Mesenchymal stem cell (in vitro differentiated cells and primary cell): ENCODE measurements around the gene ATF6.

ENCODE experiments used
- DNase-seq: peaks from one replicate; pipeline ENCODE4 v3.0.0-alpha.2; 2013
- H2AFZ ChIP-seq: one replicate; pipeline ENCODE4 v1.6.1; 2013; ENCODE audit warnings: low read depth, mild to moderate bottlenecking, control low read depth, inconsistent platforms, low read length, moderate library complexity
- H2AK5ac ChIP-seq: 2 replicates; pipeline ENCODE4 v1.6.1; 2013; ENCODE audit warnings: low read length, moderate library complexity, mild to moderate bottlenecking, inconsistent platforms; ENCODE audit not compliant: severe bottlenecking
- H2BK120ac ChIP-seq: one replicate; pipeline ENCODE4 v1.6.1; 2013; ENCODE audit warnings: low read depth, mild to moderate bottlenecking, inconsistent platforms, low read length, moderate library complexity
- H2BK12ac ChIP-seq, 2 experiments: one replicate each; pipeline ENCODE4 v1.6.1; 2013; ENCODE audit warnings: inconsistent platforms in 2 of 2, low read length in 2 of 2, mild to moderate bottlenecking in 2 of 2, moderate library complexity in 2 of 2, control low read depth in 1 of 2
- H2BK15ac ChIP-seq: one replicate; pipeline ENCODE4 v1.6.1; 2013; ENCODE audit warnings: mild to moderate bottlenecking, low read depth, inconsistent platforms; ENCODE audit not compliant: poor library complexity, severe bottlenecking
- H2BK5ac ChIP-seq: 2 replicates; pipeline ENCODE4 v1.6.1; 2013; ENCODE audit warnings: low read depth, mild to moderate bottlenecking, low read length, control low read depth, inconsistent platforms; ENCODE audit not compliant: poor library complexity, severe bottlenecking
- H3K14ac ChIP-seq, 2 experiments: one replicate each; pipeline ENCODE4 v1.6.1; 2013; ENCODE audit warnings: inconsistent platforms in 2 of 2, low read length in 2 of 2, control low read depth in 1 of 2, mild to moderate bottlenecking in 1 of 2, moderate library complexity in 1 of 2
- H3K18ac ChIP-seq, 2 experiments: one replicate each; pipeline ENCODE4 v1.6.1; 2013; ENCODE audit warnings: inconsistent platforms in 2 of 2, low read length in 2 of 2, control low read depth in 1 of 2, low read depth in 1 of 2, mild to moderate bottlenecking in 1 of 2
- H3K23ac ChIP-seq, 2 experiments: one replicate each; pipeline ENCODE4 v1.6.1; 2013; ENCODE audit warnings: inconsistent platforms in 2 of 2, low read length in 2 of 2, mild to moderate bottlenecking in 2 of 2, moderate library complexity in 2 of 2, control low read depth in 1 of 2
- H3K27ac ChIP-seq: 2 replicates; pipeline ENCODE4 v1.5.1; 2013; ENCODE audit warnings: mild to moderate bottlenecking, moderate library complexity, low read length, control low read depth, inconsistent platforms; ENCODE audit not compliant: poor library complexity, severe bottlenecking
- H3K27me3 ChIP-seq, 2 experiments: 2 replicates each; pipeline versions ENCODE4 v1.6.1 to v1.7.0; 2013; ENCODE audit warnings: low read length in 2 of 2, mild to moderate bottlenecking in 2 of 2, moderate library complexity in 2 of 2, control low read depth in 1 of 2, inconsistent platforms in 1 of 2; ENCODE audit not compliant: control insufficient read depth in 1 of 2, insufficient read depth in 1 of 2
- H3K36me3 ChIP-seq, 2 experiments: 2 replicates each; pipeline versions ENCODE4 v1.6.1 to v1.7.0; 2013; ENCODE audit warnings: low read length in 2 of 2, control low read depth in 1 of 2, inconsistent platforms in 1 of 2, low read depth in 1 of 2, mild to moderate bottlenecking in 1 of 2; ENCODE audit not compliant: insufficient read depth in 2 of 2, control insufficient read depth in 1 of 2
- H3K4ac ChIP-seq, 2 experiments: one replicate each; pipeline ENCODE4 v1.6.1; 2013; ENCODE audit warnings: inconsistent platforms in 2 of 2, low read length in 2 of 2, mild to moderate bottlenecking in 2 of 2, moderate library complexity in 2 of 2, control low read depth in 1 of 2, low read depth in 1 of 2
- H3K4me1 ChIP-seq: 2 replicates; pipeline ENCODE4 v1.6.1; 2013; ENCODE audit warnings: low read depth, low read length, control low read depth; ENCODE audit not compliant: control insufficient read depth, insufficient read depth
- H3K4me2 ChIP-seq: 2 replicates; pipeline ENCODE4 v1.6.1; 2013; ENCODE audit warnings: low read length, mild to moderate bottlenecking, inconsistent platforms; ENCODE audit not compliant: poor library complexity, severe bottlenecking
- H3K4me3 ChIP-seq, 2 experiments: 2 replicates each; pipeline versions ENCODE4 v1.5.1 to v1.7.0; 2013; ENCODE audit warnings: low read length in 2 of 2, mild to moderate bottlenecking in 2 of 2, control low read depth in 1 of 2, low read depth in 1 of 2; ENCODE audit not compliant: insufficient read depth in 1 of 2
- H3K79me1 ChIP-seq: replicated peaks from 2 replicates; pipeline ENCODE4 v1.6.1; 2013; ENCODE audit warnings: mild to moderate bottlenecking, control low read depth, low read length, inconsistent platforms; ENCODE audit not compliant: poor library complexity, severe bottlenecking
- H3K9ac ChIP-seq: 2 replicates; pipeline ENCODE4 v1.7.0; 2013; ENCODE audit warnings: mild to moderate bottlenecking, low read length, moderate library complexity
- H3K9me3 ChIP-seq: 2 replicates; pipeline ENCODE4 v1.7.0; 2013; ENCODE audit warnings: mild to moderate bottlenecking, low read length; ENCODE audit not compliant: control insufficient read depth
- H4K8ac ChIP-seq: one replicate; pipeline ENCODE4 v1.6.1; 2013; ENCODE audit warnings: inconsistent platforms, mild to moderate bottlenecking, low read length, moderate library complexity
- H4K91ac ChIP-seq: one replicate; pipeline ENCODE4 v1.6.1; 2013; ENCODE audit warnings: mild to moderate bottlenecking, low read length, inconsistent platforms
- WGBS: methylation state at CpG from one replicate; pipeline ENCODE4 v1.1.7; 2013; ENCODE audit warnings: mixed read lengths; 5-methylcytosine and 5-hydroxymethylcytosine counted together

Gene ATF6

DNA sequence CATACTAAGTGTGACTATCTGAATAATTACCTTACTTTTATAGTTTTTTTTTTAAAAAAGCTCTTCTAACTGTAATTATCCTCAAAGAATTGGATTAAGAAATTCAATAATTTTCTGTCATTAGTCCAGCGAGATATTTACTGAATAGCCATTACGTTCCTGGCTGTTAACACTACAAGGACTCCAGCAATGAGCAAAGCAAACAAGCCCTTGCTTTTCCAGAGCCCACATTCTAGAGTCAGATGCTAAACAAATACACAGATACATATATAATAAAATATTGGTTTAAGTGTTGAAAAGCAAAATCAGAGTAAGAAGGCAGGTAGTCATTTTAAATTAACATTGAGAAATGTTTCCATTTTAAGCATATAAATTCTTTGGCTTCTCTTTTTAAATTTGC, 118.4 kb downstream of the ATF6 start:
- no peak overlapping the region for H3K4me2 ChIP-seq
- no peak overlapping the region for H3K14ac ChIP-seq
- DNase-seq: no peak
- no peaks in the 10 kb centered on the region for H3K9me3 ChIP-seq
- no peak overlapping the region for H2BK120ac ChIP-seq
- no peak overlapping the region for H2BK5ac ChIP-seq
- WGBS: 96% methylated on average over 2 of the region's 2 CpGs
- H4K91ac ChIP-seq: no peak overlapping the region
- peak overlapping the region in 1 of 2 experiments; percentile 59 for H3K4me3 ChIP-seq
- H2AFZ ChIP-seq: no peak overlapping the region
- peak overlapping the region; percentile 86 for H3K27ac ChIP-seq
- H3K79me1 ChIP-seq: no peaks in the 10 kb centered on the region
- no peak overlapping the region for H3K4ac ChIP-seq
- H3K18ac ChIP-seq: no peak overlapping the region
- no peak overlapping the region for H4K8ac ChIP-seq
- H3K27me3 ChIP-seq: no peaks in the 10 kb centered on the region
- no peak overlapping the region for H2BK15ac ChIP-seq
- H3K4me1 ChIP-seq: no peaks in the 10 kb centered on the region
- no peak overlapping the region for H2AK5ac ChIP-seq
- peak overlapping the region; percentile 88 for H3K9ac ChIP-seq
- no peak overlapping the region for H2BK12ac ChIP-seq
- no peaks in the 10 kb centered on the region for H3K36me3 ChIP-seq
- H3K23ac ChIP-seq: no peak overlapping the region

DNA sequence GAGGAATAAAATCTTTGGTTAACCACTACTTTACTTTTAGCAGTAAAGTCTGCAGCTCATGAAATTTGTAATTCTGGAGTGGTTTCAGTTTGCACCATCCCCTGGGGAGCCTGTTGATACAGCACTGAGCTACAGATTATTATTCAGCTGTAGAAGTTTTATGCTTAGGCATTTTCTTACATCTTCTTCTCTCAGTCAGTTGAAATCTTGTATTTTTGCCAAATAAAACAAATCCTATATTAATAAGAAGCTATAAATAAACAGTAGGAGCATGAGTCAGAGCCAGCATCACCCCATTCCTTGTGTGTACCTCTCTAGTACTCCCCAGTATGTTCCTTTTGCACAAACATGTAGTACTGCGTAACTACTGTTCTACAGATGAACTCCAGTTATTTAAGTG, 118.9 kb downstream of the ATF6 start:
- Histone ChIP-seq H2BK12ac (no peak overlapping the region), H4K8ac (no peak overlapping the region), H3K18ac (no peak overlapping the region), H3K27ac (peak overlapping the region; percentile 60), H3K14ac (no peak overlapping the region), H3K4me1 (no peaks in the 10 kb centered on the region), H3K27me3 (no peaks in the 10 kb centered on the region), H2AK5ac (no peak overlapping the region), H2BK120ac (no peak overlapping the region), H3K9me3 (no peaks in the 10 kb centered on the region), H3K23ac (no peak overlapping the region), H2BK15ac (no peak overlapping the region), H3K4me2 (no peak overlapping the region), H3K79me1 (no peaks in the 10 kb centered on the region), H3K9ac (peak overlapping the region; percentile 88), H2BK5ac (no peak overlapping the region), H3K36me3 (no peaks in the 10 kb centered on the region), H4K91ac (no peak overlapping the region), H2AFZ (no peak overlapping the region), H3K4ac (no peak overlapping the region), H3K4me3 (peak overlapping the region in 1 of 2 experiments; percentile 59)
- peak; percentile 32 for DNase-seq
- WGBS: no CpG with 5 or more reads among the region's 1 CpG

DNA sequence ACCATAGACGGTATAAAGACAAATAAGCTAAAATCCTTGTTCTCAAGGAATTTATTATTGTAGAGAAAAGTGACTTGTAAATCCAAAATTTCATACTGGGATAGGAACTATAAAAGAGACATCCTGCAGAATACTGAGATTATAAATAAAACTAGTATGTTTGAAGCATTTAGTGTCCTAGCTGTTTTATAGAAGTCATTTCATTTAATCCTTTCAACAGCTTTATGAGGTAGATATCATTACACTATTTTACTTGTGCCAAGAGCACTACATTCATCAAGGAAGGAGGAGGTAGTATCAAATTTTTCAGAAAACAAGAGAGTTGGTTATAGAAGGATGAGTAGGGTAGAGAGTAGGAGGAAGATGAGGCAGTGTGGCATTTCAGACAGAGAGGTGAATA, 119.6 kb downstream of the ATF6 start:
- no peaks in the 10 kb centered on the region for H3K9me3 ChIP-seq
- H2BK12ac ChIP-seq: no peak overlapping the region
- no peak overlapping the region for H4K91ac ChIP-seq
- peak overlapping the region; percentile 88 for H3K9ac ChIP-seq
- H2AFZ ChIP-seq: no peak overlapping the region
- no peak overlapping the region for H3K23ac ChIP-seq
- no peak overlapping the region for H4K8ac ChIP-seq
- no peak overlapping the region for H2BK120ac ChIP-seq
- H3K27ac ChIP-seq: peak overlapping the region; percentile 60
- no peak overlapping the region for H3K4me2 ChIP-seq
- no peaks in the 10 kb centered on the region for H3K79me1 ChIP-seq
- H3K4me3 ChIP-seq: no peak overlapping the region
- no peak overlapping the region for H2BK15ac ChIP-seq
- H3K4ac ChIP-seq: no peak overlapping the region
- H2AK5ac ChIP-seq: no peak overlapping the region
- H3K36me3 ChIP-seq: peaks cover 0 to 4% of the 10 kb centered on the region in 2 experiments
- no peaks in the 10 kb centered on the region for H3K4me1 ChIP-seq
- H3K18ac ChIP-seq: no peak overlapping the region
- DNase-seq: no peak
- no peak overlapping the region for H3K14ac ChIP-seq
- no CpG with 5 or more reads among the region's 1 CpG for WGBS
- H2BK5ac ChIP-seq: no peak overlapping the region
- no peaks in the 10 kb centered on the region for H3K27me3 ChIP-seq

DNA sequence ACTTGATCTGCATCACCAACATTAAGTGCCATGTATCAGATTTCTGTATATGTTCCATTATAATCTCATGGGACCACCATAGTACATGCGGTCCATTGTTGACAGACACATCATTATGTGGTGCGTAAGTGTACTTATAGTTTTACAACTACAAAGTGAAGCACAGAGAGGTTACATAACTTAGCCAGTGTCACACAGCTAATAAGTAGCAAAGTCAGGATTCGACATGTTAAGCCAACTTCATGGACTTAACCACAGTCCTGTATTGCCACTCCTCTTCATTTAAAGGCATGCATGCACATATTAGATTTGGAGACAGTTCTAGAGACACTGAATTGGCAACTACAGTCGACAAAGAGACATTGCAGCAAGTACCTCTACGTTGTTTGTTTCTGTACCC, 120.5 kb downstream of the ATF6 start:
- H3K27ac ChIP-seq: peak overlapping the region; percentile 29

More for the DNA sequence above, 120.5 kb downstream of the ATF6 start:
- Histone ChIP-seq H3K79me1 (no peaks in the 10 kb centered on the region), H4K91ac (no peak overlapping the region), H3K4me3 (no peak overlapping the region), H2BK120ac (no peak overlapping the region), H3K4ac (no peak overlapping the region), H3K36me3 (peaks cover 5 to 12% of the 10 kb centered on the region in 2 experiments), H2BK12ac (no peak overlapping the region), H3K9me3 (no peaks in the 10 kb centered on the region), H2AFZ (no peak overlapping the region), H4K8ac (no peak overlapping the region), H2BK15ac (no peak overlapping the region), H2AK5ac (peak overlapping the region; percentile 8), H2BK5ac (no peak overlapping the region), H3K27me3 (no peaks in the 10 kb centered on the region), H3K4me2 (no peak overlapping the region), H3K23ac (no peak overlapping the region), H3K18ac (no peak overlapping the region), H3K14ac (no peak overlapping the region), H3K9ac (no peak overlapping the region), H3K4me1 (no peaks in the 10 kb centered on the region)
- DNase-seq: no peak
- WGBS: 100% methylated on average over 5 of the region's 5 CpGs
